GM12878 (cell line): ENCODE measurements around the gene TTC16. TPM values are rescaled to one million over a fixed set of nuclear protein-coding genes. Genes with fewer than 3 reads are reported as not detected.

Experiments
- CHD1 ChIP-seq: IDR thresholded peaks from 2 replicates; pipeline ENCODE4 v1.6.1; 2012; ENCODE audit warnings: low read depth, low read length, improper control_type of control experiment
- E2F4 ChIP-seq: IDR thresholded peaks from 2 replicates; pipeline ENCODE4 v1.6.1; 2012; ENCODE audit warnings: low read depth, low read length, improper control_type of control experiment
- GABPA ChIP-seq: IDR thresholded peaks from 2 replicates; pipeline ENCODE4 v1.6.1; 2014; ENCODE audit warnings: antibody characterized with exemption, low read depth, mild to moderate bottlenecking, inconsistent platforms
- HDGF ChIP-seq: fragments of 450-650 bp; IDR thresholded peaks from 2 replicates; pipeline ENCODE4 v1.6.1; 2016; ENCODE audit warnings: antibody characterized with exemption
- IKZF1 ChIP-seq: fragments of 450-650 bp; conservative IDR thresholded peaks from 2 replicates; pipeline ENCODE4 v1.6.1; 2017; ENCODE audit warnings: antibody characterized with exemption, mild to moderate bottlenecking
- MYC ChIP-seq: IDR thresholded peaks from 2 replicates; pipeline ENCODE4 v1.6.1; 2011; ENCODE audit warnings: mild to moderate bottlenecking, low read length, moderate library complexity, inconsistent platforms; ENCODE audit not compliant: insufficient read depth, insufficient replicate concordance, insufficient read length, severe bottlenecking
- NFIC ChIP-seq: IDR thresholded peaks from 2 replicates; pipeline ENCODE4 v1.6.1; 2012; ENCODE audit warnings: low read depth, mild to moderate bottlenecking, inconsistent platforms, low read length, moderate library complexity
- NKRF ChIP-seq: fragments of 450-650 bp; conservative IDR thresholded peaks from 2 replicates; pipeline ENCODE4 v1.6.1; 2017; ENCODE audit warnings: mild to moderate bottlenecking, moderate library complexity
- SIX5 ChIP-seq: IDR thresholded peaks from 2 replicates; pipeline ENCODE4 v1.6.1; 2011; ENCODE audit warnings: mild to moderate bottlenecking, low read depth, low read length, moderate library complexity; ENCODE audit not compliant: severe bottlenecking
- SREBF2 ChIP-seq: IDR thresholded peaks from 2 replicates; pipeline ENCODE4 v1.6.1; 2012; ENCODE audit warnings: mild to moderate bottlenecking, low read length
- SRF ChIP-seq, 2 experiments: IDR thresholded peaks; 2 replicates each; pipeline ENCODE4 v1.6.1; 2011; ENCODE audit warnings: low read depth in 2 of 2, low read length in 2 of 2, mild to moderate bottlenecking in 1 of 2, moderate library complexity in 1 of 2
- polyA plus RNA-seq, 11 experiments: library from polyadenylated mRNA; depleted of rRNA in 4 of 11; unstranded in 6 of 11; stranded (reverse) in 5 of 11; fragments of >200 nt; fragmentation: Nextera tagmentation in 4 of 11; fragmentation: Illumina TruSeq in 1 of 11; extraction: Ambion mirVana in 4 of 11; extraction: Trizol in 1 of 11; gene quantifications; 1 replicate in 1 of 11; 2 replicates in 10 of 11; pipeline versions ENCODE4 v1.2.1 to v1.2.3, GENCODE V29; 2011 to 2016; ENCODE audit warnings: inconsistent platforms in 2 of 11, missing spikeins in 2 of 11, low read depth in 1 of 11
- total RNA-seq, 4 experiments: library from RNA; depleted of rRNA in 3 of 4; stranded (reverse); fragments of >200 nt in 3 of 4; fragmentation: Illumina TruSeq in 1 of 4; extraction: Trizol in 1 of 4; gene quantifications; 2 replicates each; pipeline versions ENCODE4 v1.2.1 to v1.2.3, GENCODE V29; 2013 to 2021

Gene TTC16
- total and polyA plus RNA-seq, 10 of the 15 experiments (the other 5 are each of a cell fraction or from before 2014, with no cell fraction given) = 0.03 TPM; not detected in 9

GRCh38 chr9:127722055-127722745 lies 6.3 kb downstream of the TTC16 start (continued):
- no peak for TF ChIP-seq NKRF
- TF ChIP-seq HDGF = no peak
- TF ChIP-seq SREBF2 = no peak
- TF ChIP-seq SIX5 = no peak
- no peak for TF ChIP-seq SRF (IDR thresholded peaks at IDR 0.05; ENCODE audit: low read depth in 2 of 2, low read length in 2 of 2)
- TF ChIP-seq E2F4 = no peak
- TF ChIP-seq NFIC = no peak
- TF ChIP-seq IKZF1 = no peak
- no peak for TF ChIP-seq CHD1
- no peak for TF ChIP-seq MYC
- TF ChIP-seq GABPA = no peak
